A673 (cell line): Measurements from ENCODE around the gene CDH15. TPM values are rescaled to one million over a fixed set of nuclear protein-coding genes. Genes with fewer than 3 reads are reported as not detected.

ENCODE experiments used
- BruUV-seq: library from RNA; stranded (reverse); fragments of 400-500 nt; replicated peaks from 2 replicates; lab custom pipeline; 2021; lab: Mats Ljungman, UMichigan
- CTCF ChIA-PET: fragments of 300-600 bp; sonication (Branson Sonifier 250); formaldehyde crosslinking; loops from one replicate; lab custom pipeline; 2022; ENCODE audit warnings: antibody characterized with exemption; lab: Charles Lee
- POLR2A ChIA-PET: fragments of 300-600 bp; sonication (Branson Sonifier 250); formaldehyde crosslinking; loops from one replicate; lab custom pipeline; 2022; ENCODE audit warnings: antibody characterized with exemption; ENCODE audit not compliant: low non-redundant PET; lab: Charles Lee
- DNase-seq: peaks from one replicate; pipeline ENCODE4 v3.0.0-alpha.2; 2015; ENCODE audit warnings: low spot score
- H3K27ac ChIP-seq: fragments of 200-600 bp; sonication (generic); 2 replicates; pipeline ENCODE4 v1.5.1; 2016; ENCODE audit warnings: mixed run types, low read depth, mild to moderate bottlenecking, mixed read lengths, antibody characterized with exemption, low read length; ENCODE audit not compliant: poor library complexity, severe bottlenecking
- H3K27me3 ChIP-seq: fragments of 200-600 bp; sonication (generic); replicated peaks from 2 replicates; pipeline ENCODE4 v1.6.1; 2017; ENCODE audit warnings: mixed run types, low read depth, mild to moderate bottlenecking, mixed read lengths, antibody characterized with exemption, low read length; ENCODE audit not compliant: insufficient read depth, poor library complexity
- H3K36me3 ChIP-seq: fragments of 200-600 bp; sonication (generic); 2 replicates; pipeline ENCODE4 v1.6.1; 2016; ENCODE audit warnings: mixed run types, mild to moderate bottlenecking, mixed read lengths, antibody characterized with exemption, low read length; ENCODE audit not compliant: insufficient read depth, poor library complexity, severe bottlenecking
- H3K4me1 ChIP-seq: fragments of 200-600 bp; sonication (generic); 2 replicates; pipeline ENCODE4 v1.6.1; 2017; ENCODE audit warnings: mixed run types, mild to moderate bottlenecking, mixed read lengths, antibody characterized with exemption, low read length; ENCODE audit not compliant: insufficient read depth, poor library complexity, severe bottlenecking
- H3K4me3 ChIP-seq: fragments of 200-600 bp; sonication (generic); 2 replicates; pipeline ENCODE4 v1.5.1; 2016; ENCODE audit warnings: low read depth, mixed run types, mild to moderate bottlenecking, mixed read lengths, low read length; ENCODE audit not compliant: poor library complexity, severe bottlenecking
- H3K9me3 ChIP-seq: fragments of 200-600 bp; sonication (generic); 2 replicates; pipeline ENCODE4 v1.6.1; 2016; ENCODE audit warnings: mixed run types, low read depth, mild to moderate bottlenecking, mixed read lengths, antibody characterized with exemption, low read length; ENCODE audit not compliant: poor library complexity, severe bottlenecking
- CTCF ChIP-seq: fragments of 300-800, 200-600 bp; sonication (generic); conservative IDR thresholded peaks from 2 replicates; pipeline ENCODE4 v1.5.1; 2017; ENCODE audit warnings: low read depth, mild to moderate bottlenecking, antibody characterized with exemption, low read length, moderate library complexity, mixed read lengths
- EZH2 ChIP-seq: fragments of 200-600 bp; sonication (generic); IDR thresholded peaks from 2 replicates; pipeline ENCODE4 v1.6.1; 2017; ENCODE audit warnings: borderline replicate concordance, low read depth, mild to moderate bottlenecking, mixed read lengths, antibody characterized with exemption, low read length; ENCODE audit not compliant: poor library complexity, severe bottlenecking
- intact Hi-C: fragments of 100-400 bp; cut with micrococcal nuclease; formaldehyde crosslinking; loops from one replicate; pipeline ENCODE4 v1.10.0; 2022; ENCODE audit not compliant: unreplicated experiment
- total RNA-seq: library from RNA; stranded (reverse); gene quantifications from 2 replicates; pipeline ENCODE4 v1.2.3, GENCODE V29; 2021

Gene CDH15
- total RNA-seq, 1 experiment from 2014 or later, result 0.13 TPM

GRCh38 chr16:89198417-89199240, 27.1 kb downstream of the CDH15 start:
- Histone ChIP-seq H3K4me1 (peaks cover 10% of the 10 kb centered on the region), H3K4me3 (no peak overlapping the region), H3K36me3 (no peaks in the 10 kb centered on the region), H3K9me3 (no peaks in the 10 kb centered on the region), H3K27me3 (peaks cover 24% of the 10 kb centered on the region), H3K27ac (no peak overlapping the region)
- no peak for TF ChIP-seq EZH2
- no peak for TF ChIP-seq CTCF
- no TSS peak for BruUV-seq
- ChIA-PET CTCF (no interaction called here), POLR2A (no interaction called here)
- intact Hi-C loops, result no loop called here
- DNase-seq, result no peak

GRCh38 chr16:89199241-89200123, 27.9 kb downstream of the CDH15 start:
- CTCF ChIA-PET, result no interaction called here
- POLR2A ChIA-PET, result no interaction called here
- H3K9me3 ChIP-seq, result no peaks in the 10 kb centered on the region
- DNase-seq, result no peak
- H3K4me1 ChIP-seq, result peaks cover 7% of the 10 kb centered on the region
- no peaks in the 10 kb centered on the region for H3K36me3 ChIP-seq
- peaks cover 30% of the 10 kb centered on the region for H3K27me3 ChIP-seq
- intact Hi-C loops, result no loop called here
- H3K27ac ChIP-seq, result no peak overlapping the region
- BruUV-seq, result no TSS peak
- H3K4me3 ChIP-seq, result no peak overlapping the region
- TF ChIP-seq CTCF, result no peak
- no peak for TF ChIP-seq EZH2

- Histone ChIP-seq H3K4me3 (peak within 1 kb of the TSS; percentile 38), H3K27ac (no peak within 1 kb of the TSS), H3K4me1 (peaks cover 7% of the 10 kb centered on the region), H3K9me3 (no peaks in the 10 kb centered on the region), H3K36me3 (no peaks in the 10 kb centered on the region), H3K27me3 (peaks cover 30% of the 10 kb centered on the region)
- no TSS peak for BruUV-seq
- no peak for DNase-seq
- CTCF ChIA-PET, result no interaction called here
- intact Hi-C loops, result no loop called here
- no peak for TF ChIP-seq CTCF
- TF ChIP-seq EZH2, result no peak
- POLR2A ChIA-PET, result no interaction called here
Measured at GRCh38 chr16:89200124-89200849, 28.7 kb downstream of the CDH15 start, which contains the start of gene SLC22A31. SLC22A31 (minus strand) TSS chr16:89200537; CDS start chr16:89200501, 36 bp downstream.
